ENCODE results near the gene SLC16A3.
"Not testable (repeated sequence)": the region's sequence is repeated elsewhere in the genome, so short reads cannot be mapped to it uniquely, and the experiment has no call there.

SLC16A3 gene

GRCh38 chr17:82204831-82205719 is 23.8 kb upstream of the SLC16A3 start:
- H3K79me2 ChIP-seq (ENCODE audit: low read length) = no peaks in the 10 kb centered on the region
- no peak overlapping the region for H2AFZ ChIP-seq (ENCODE audit: low read depth, low read length)
- no peaks in the 10 kb centered on the region for H3K9me3 ChIP-seq (ENCODE audit: insufficient read depth, low read length)
- H3K4me3 ChIP-seq (ENCODE audit: low read length) = no peak overlapping the region
- H3K4me1 ChIP-seq (ENCODE audit: low read length) = peaks cover 6% of the 10 kb centered on the region
- no peaks in the 10 kb centered on the region for H3K27me3 ChIP-seq (ENCODE audit: low read depth, low read length)
- no peaks in the 10 kb centered on the region for H3K36me3 ChIP-seq (replicated peaks; ENCODE audit: low read depth, low read length)
- no peak for TF ChIP-seq EZH2phosphoT487 (IDR thresholded peaks at IDR 0.05; ENCODE audit: low read depth)
- TF ChIP-seq, protein P1, sequence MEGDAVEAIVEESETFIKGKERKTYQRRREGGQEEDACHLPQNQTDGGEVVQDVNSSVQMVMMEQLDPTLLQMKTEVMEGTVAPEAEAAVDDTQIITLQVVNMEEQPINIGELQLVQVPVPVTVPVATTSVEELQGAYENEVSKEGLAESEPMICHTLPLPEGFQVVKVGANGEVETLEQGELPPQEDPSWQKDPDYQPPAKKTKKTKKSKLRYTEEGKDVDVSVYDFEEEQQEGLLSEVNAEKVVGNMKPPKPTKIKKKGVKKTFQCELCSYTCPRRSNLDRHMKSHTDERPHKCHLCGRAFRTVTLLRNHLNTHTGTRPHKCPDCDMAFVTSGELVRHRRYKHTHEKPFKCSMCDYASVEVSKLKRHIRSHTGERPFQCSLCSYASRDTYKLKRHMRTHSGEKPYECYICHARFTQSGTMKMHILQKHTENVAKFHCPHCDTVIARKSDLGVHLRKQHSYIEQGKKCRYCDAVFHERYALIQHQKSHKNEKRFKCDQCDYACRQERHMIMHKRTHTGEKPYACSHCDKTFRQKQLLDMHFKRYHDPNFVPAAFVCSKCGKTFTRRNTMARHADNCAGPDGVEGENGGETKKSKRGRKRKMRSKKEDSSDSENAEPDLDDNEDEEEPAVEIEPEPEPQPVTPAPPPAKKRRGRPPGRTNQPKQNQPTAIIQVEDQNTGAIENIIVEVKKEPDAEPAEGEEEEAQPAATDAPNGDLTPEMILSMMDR (IDR thresholded peaks at IDR 0.05; ENCODE audit: low read depth, low read length) = no peak
- H3K9ac ChIP-seq (ENCODE audit: low read length) = no peak overlapping the region
- peak overlapping the region; percentile 87; the same call in 1 of the 2 replicates for H3K4me2 ChIP-seq (ENCODE audit: low read length)
- H3K27ac ChIP-seq (ENCODE audit: low read length) = no peak overlapping the region
- no peaks in the 10 kb centered on the region for H4K20me1 ChIP-seq (ENCODE audit: insufficient read depth, low read length)

DNA sequence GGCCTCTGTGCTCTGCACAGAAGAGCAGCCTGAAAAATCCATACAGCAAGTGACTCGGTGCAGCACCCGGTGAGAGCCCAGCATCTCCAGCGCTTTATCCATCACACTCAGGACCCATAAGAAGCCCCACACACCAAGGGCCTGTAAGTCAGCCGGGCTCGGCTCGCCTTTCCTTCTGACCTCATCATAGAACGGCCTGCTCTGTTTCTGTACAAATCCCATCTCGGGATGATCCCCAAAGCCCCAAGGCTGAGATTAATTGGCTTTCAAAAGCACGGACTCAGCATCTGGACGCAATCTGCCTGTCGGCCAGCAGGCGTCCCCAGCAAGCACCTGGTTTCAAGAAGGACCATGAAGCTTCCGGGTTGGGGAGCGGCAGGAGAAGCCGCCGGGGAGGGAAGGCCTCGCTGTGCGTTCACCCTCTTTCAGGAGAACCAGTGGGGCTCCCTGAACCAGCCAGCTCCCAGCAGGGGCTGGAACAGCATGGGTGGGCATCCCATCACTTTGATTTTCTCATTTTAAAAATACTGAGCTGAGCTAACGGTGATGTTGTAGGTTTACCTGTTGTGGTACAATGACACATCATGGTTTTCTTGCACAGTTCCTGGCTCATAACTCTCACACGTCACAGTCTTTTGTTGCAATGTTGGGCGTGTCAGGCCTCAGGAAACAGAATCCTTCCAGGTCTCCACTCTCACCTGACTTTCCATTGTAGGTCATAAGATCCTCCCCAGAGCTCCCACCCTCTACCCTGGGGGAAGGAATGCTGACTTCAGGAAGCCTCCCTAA is 22.9 kb upstream of the SLC16A3 start:
- no peaks in the 10 kb centered on the region for H3K79me2 ChIP-seq (ENCODE audit: low read length)
- peak overlapping the region; percentile 50; the same call in 1 of the 2 replicates for H3K9ac ChIP-seq (ENCODE audit: low read length)
- no peaks in the 10 kb centered on the region for H3K9me3 ChIP-seq (ENCODE audit: insufficient read depth, low read length)
- H3K4me2 ChIP-seq (ENCODE audit: low read length) = peak overlapping the region; percentile 87
- H3K4me3 ChIP-seq (ENCODE audit: low read length) = peak overlapping the region; percentile 64
- peak overlapping the region; percentile 94 for H2AFZ ChIP-seq (ENCODE audit: low read depth, low read length)
- no peaks in the 10 kb centered on the region for H3K36me3 ChIP-seq (replicated peaks; ENCODE audit: low read depth, low read length)
- H4K20me1 ChIP-seq (ENCODE audit: insufficient read depth, low read length) = no peaks in the 10 kb centered on the region
- peaks cover 6% of the 10 kb centered on the region for H3K4me1 ChIP-seq (ENCODE audit: low read length)
- TF ChIP-seq EZH2phosphoT487 (IDR thresholded peaks at IDR 0.05; ENCODE audit: low read depth) = no peak
- TF ChIP-seq, protein P1 (IDR thresholded peaks at IDR 0.05; ENCODE audit: low read depth, low read length) = peak; percentile 76
- peak overlapping the region; percentile 29; the same call in 1 of the 2 replicates for H3K27ac ChIP-seq (ENCODE audit: low read length)
- no peaks in the 10 kb centered on the region for H3K27me3 ChIP-seq (ENCODE audit: low read depth, low read length)

DNA sequence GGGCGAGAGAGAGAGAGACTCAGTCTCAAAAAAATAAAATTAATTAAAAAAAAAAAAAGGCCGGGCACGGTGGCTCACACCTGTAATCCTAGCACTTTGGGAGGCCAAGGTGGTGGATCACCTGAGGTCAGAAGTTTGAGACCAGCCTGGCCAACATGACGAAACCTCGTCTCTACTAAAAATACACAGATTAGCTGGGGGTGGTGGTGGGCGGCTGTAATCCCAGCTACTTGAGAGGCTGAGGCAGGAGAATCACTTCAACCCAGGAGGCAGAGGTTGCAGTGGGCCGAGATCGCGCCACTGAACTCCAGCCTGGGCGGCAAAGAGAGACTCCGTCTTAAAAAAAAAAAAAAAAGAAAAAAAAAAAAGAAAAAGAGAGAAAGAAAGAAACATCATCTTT is 18.2 kb upstream of the SLC16A3 start:
- H3K9ac ChIP-seq (ENCODE audit: low read length); H3K4me3 ChIP-seq (ENCODE audit: low read length); H3K27ac ChIP-seq (ENCODE audit: low read length); H3K9me3 ChIP-seq (ENCODE audit: insufficient read depth, low read length); H3K36me3 ChIP-seq (replicated peaks; ENCODE audit: low read depth, low read length); H2AFZ ChIP-seq (ENCODE audit: low read depth, low read length); H4K20me1 ChIP-seq (ENCODE audit: insufficient read depth, low read length); H3K27me3 ChIP-seq (ENCODE audit: low read depth, low read length); H3K4me2 ChIP-seq (ENCODE audit: low read length): not testable (repeated sequence)
- H3K79me2 ChIP-seq (ENCODE audit: low read length) = peaks cover 14% of the 10 kb centered on the region
- H3K4me1 ChIP-seq (ENCODE audit: low read length) = peaks cover 21% of the 10 kb centered on the region

DNA sequence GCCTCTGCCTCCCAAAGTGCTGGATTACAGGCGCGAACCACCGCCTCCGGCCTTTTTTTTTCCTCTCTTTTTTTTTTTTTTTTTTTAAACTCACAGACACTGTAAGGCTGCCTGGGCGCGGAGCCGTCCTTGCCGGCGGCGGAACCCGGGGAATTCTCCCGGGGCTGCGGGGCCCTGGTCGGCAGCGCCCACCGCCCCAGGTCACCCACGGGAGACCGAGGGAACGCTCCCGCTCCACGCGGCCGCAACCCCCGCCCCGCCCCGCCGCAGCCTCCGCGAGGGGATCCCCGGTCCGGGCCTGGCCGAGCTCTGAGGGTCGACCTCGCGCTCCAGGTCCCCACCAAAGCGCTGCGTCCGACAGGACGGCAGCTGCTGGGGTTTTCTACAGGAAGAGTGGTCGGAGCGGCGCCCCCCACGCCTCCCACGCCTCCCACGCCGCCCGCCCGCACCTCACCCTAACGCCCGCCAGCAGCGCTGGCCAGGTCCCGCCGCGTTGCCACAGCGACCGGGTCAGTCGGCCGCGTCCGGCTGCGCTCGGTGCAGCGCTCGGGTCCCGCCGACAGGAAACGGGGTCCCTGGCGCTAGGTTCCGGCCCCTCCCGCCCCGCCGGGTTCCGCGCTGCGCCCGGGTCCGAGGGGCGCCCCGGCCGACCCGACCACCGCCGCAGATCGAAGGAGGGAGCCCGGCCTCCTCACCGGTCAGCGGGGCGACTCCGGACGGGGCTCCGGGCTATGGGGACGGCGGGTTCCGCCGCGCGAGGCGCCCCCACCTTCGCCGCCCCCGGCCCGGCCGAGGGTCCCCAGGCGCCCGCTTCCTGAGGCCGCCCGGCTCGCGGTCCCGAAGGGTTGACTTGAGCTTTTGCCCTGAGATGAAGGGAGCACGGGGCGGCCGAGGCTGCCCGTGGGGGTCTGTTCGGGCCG is 16.3 kb upstream of the SLC16A3 start, which contains the start of gene CCDC57:
CCDC57 (minus strand) TSS at position 512 of the 920 bp plus-strand sequence. CDS start 10,898 bp downstream, outside the sequence.
- Histone ChIP-seq H3K27me3 (ENCODE audit: low read depth, low read length) (no peaks in the 10 kb centered on the region), H3K4me3 (ENCODE audit: low read length) (peak within 1 kb of the TSS; percentile 92), H3K4me1 (ENCODE audit: low read length) (peaks cover 34% of the 10 kb centered on the region), H3K27ac (ENCODE audit: low read length) (peak within 1 kb of the TSS; percentile 47), H3K36me3 (replicated peaks; ENCODE audit: low read depth, low read length) (no peaks in the 10 kb centered on the region), H3K9me3 (ENCODE audit: insufficient read depth, low read length) (no peaks in the 10 kb centered on the region), H3K4me2 (ENCODE audit: low read length) (peak within 1 kb of the TSS; percentile 96), H3K9ac (ENCODE audit: low read length) (peak within 1 kb of the TSS; percentile 92), H2AFZ (ENCODE audit: low read depth, low read length) (no peak within 1 kb of the TSS; the same call in 1 of the 2 replicates), H4K20me1 (ENCODE audit: insufficient read depth, low read length) (no peaks in the 10 kb centered on the region), H3K79me2 (ENCODE audit: low read length) (peaks cover 14% of the 10 kb centered on the region)
- TF ChIP-seq, protein P1 (IDR thresholded peaks at IDR 0.05; ENCODE audit: low read depth, low read length) = no peak
- no peak for TF ChIP-seq EZH2phosphoT487 (IDR thresholded peaks at IDR 0.05; ENCODE audit: low read depth)

All from OCI-LY3 (cell line).